Activated CD4-positive, alpha-beta T cell treated with anti-CD3 and anti-CD28 coated beads, Interleukin-2, Interleukin-6, amounts not matched to agents 100 ng/mL and 50 ng/mL, durations not matched to agents 16 hours and 8 hours (primary cell): Measurements from ENCODE around the gene OPCML.

ENCODE experiments used
- DNase-seq: peaks from one replicate; pipeline ENCODE4 v3.0.0-alpha.2; 2020

Gene OPCML

GRCh38 chr11:133406489-133406888, 125.8 kb downstream of the OPCML start:
- no peak for DNase-seq

DNA sequence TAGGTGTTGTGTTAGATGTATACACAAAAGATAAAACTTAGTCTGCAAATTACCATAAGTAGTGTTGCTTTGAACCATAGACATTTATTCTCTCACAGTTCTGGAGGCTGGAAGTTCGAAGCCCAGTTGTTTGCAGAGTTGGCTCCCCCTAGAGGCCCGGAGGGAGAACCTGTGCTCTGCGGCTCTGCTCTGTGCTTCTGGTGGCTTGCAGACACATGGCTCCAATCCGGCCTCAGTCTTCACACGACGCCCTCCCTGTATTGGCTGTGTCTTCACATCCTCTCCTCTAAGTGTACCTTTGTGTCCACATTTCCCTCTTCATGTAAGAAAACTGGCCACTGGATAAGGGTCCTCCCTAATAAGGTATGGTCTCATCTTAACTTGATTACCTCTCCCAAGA, 128.4 kb downstream of the OPCML start:
- peak; percentile 28 for DNase-seq

GRCh38 chr11:133402551-133402950, 129.8 kb downstream of the OPCML start:
- DNase-seq: no peak

DNA sequence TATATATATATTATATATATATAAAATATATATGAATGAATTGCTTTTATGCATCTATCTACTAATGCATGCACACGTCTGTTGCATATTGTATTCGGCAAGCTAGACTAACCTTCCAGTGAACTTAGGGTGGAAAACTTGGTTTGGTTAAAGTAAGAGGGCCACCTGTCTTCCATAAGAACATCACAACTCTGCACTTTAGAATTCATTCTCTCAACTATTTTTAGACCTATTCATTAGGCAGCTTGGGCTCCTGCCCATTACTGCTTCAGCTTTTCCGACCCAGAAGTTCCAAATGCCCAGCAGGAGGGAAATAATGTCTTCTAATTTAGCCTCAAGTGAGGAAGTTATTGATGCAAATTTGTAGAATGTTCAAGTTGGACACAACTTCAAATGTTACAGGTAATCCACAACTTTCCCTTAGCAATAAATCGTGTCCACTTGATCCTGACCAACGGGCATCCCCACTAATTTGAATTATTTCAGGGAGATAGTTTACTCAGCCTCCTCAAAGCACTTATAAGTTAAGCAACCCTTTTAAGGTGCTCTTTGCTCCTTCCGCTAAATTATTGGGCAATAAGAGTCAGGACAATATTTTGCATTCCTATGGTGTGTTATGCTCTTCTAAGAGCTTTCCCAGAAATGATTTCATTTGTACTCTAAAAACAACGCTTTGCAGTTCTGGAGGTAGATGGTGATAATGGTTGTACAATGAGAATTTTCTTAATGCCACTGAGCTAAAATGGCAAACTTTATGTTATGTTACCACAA, 132.3 kb downstream of the OPCML start:
- DNase-seq: no peak

- DNase-seq: no peak
Observed at GRCh38 chr11:133399294-133399693, 133.0 kb downstream of the OPCML start.

GRCh38 chr11:133390803-133391202, 141.5 kb downstream of the OPCML start:
- DNase-seq: no peak

GRCh38 chr11:133388975-133389568, 143.2 kb downstream of the OPCML start:
- no peak for DNase-seq

- no peak for DNase-seq
Observed at GRCh38 chr11:133388260-133388659, 144.0 kb downstream of the OPCML start.

GRCh38 chr11:133386852-133387251, 145.4 kb downstream of the OPCML start:
- DNase-seq: no peak

DNA sequence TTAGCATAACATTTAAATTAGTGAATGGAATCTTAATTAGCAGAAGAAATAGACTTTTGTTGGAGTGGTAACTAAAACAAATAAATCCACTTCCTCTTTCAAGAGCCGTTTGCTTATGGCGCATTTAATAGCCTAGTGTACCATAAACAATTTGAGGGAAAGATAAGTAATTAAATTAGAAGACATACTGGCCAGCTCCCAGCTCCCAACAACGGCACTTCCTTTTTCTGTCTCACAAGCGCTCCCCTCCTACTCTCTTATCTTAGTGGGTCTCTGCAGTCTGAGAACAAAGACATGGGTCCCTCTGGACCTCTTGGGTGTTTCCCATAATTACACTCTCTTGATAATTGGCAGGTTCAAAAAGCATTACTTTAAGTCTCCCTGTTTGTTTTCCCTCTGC, 146.0 kb downstream of the OPCML start:
- no peak for DNase-seq

DNA sequence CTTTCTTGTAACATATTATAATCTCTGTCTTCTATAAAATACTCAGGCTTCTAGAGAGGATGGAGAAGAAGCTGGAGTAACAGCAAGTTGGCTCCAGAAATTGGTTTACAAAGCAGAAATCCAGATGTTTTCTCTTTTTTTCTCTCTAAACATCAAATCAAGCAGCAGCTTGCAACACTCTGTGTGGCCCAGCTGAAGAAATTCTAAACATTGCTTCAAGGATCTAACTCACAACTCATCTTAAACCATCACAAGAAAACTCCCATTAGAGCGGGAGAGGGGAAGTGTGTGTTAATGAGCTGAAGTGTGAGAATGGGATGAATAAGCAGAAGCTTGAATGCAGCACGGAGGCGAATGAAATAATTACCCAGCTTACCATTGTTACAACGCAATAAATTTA, 146.5 kb downstream of the OPCML start:
- DNase-seq: no peak

DNA sequence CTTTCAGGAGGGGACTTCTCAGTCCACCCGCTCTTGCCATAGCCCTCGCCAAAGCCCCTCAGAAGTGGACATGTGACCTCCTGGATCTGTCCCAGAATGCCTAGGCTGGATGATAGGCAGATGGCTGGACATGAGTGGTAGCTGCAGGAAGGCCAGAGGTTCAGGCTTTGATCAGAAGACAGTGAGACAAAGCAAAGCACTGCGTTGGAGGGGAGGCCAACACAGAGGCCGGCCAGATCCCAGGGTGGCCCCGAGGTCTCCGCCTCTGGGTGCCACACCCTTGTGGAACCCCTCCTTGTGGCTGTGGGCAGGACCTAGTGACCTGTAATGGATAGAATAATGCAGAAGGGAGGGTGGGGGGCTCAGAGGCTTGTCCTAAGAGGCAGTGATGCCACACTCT, 147.6 kb downstream of the OPCML start:
- no peak for DNase-seq

- DNase-seq: no peak
Observed at GRCh38 chr11:133383689-133384088, 148.6 kb downstream of the OPCML start.

GRCh38 chr11:133383201-133383600, 149.1 kb downstream of the OPCML start:
- DNase-seq: no peak

GRCh38 chr11:133382131-133382812, 150.0 kb downstream of the OPCML start:
- no peak for DNase-seq

DNA sequence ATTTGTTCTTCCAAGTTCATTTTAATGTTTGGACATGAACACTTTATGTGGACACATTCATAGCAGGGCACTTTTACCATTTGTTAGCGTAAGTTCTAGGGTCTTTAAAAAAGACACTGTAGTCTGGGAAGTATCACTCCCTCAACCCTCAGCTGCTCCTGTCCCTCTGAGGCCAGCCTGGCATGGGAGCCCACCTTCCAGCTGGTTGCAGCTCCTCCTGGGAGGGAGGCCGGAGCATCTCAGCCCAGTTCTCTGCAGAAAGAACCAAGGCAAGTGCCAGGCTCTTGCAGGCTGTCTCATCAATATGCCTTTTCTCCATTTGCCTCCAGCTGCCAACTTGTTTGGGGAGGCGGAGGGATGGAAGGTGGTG, 150.6 kb downstream of the OPCML start:
- DNase-seq: no peak

GRCh38 chr11:133366147-133366546, 166.2 kb downstream of the OPCML start:
- DNase-seq: no peak

- no peak for DNase-seq
Observed at GRCh38 chr11:133362916-133363315, 169.4 kb downstream of the OPCML start.

GRCh38 chr11:133362156-133362555, 170.1 kb downstream of the OPCML start:
- no peak for DNase-seq

DNA sequence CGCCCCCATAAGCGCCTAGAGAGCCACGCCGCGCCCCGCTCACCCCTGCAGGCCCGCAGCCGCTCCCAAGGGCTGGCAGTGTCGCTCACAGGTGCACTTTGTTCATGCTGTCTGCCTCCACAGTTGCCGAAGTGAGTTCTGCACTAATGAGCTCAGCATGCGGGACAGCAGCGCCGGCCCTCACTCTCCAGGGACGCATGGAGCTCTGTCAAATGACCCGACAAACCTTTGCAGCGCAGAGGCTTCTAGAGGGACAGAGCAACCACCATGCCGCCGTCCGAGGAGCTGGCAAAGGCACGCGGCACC, 170.7 kb downstream of the OPCML start:
- DNase-seq: no peak

DNA sequence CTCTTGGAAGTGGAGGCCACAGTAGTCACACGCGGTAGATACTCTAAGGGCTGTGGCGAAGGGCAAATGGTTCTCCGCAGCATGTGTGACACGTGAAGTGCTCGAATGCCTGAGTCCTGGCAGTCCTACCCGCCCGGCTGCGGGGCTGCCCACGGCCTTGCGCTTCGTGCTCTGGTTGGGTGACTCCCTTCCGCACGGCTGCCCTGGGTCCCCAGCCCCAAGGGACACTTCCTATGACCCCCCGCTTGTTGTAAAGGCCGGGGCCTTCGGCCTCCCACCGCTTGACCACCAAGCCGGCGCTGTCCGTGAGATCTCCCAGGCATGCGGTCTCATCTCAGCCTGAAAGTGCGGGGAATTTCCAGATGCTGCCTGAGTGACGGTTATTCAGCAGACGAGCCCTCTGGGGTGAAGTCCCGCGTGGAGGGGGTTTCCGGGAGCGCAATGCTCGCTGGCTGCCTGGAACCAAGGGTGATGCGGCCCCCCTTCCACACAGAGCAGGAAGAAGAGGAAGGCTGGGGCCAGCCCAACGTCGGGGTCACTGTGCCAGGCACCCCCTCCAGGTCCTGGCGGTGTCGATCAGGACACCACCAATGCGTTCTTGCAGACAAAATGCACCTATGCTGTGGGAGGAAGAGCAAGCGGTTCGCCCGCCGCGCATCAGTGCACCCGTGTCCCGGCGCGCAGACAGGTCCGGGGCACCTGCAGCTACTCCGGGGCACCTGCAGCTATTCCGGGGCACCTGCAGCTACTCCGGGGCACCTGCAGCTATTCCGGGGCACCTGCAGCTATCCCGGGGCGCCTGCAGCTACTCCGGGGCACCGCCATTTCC, 171.2 kb downstream of the OPCML start:
- no peak for DNase-seq

- DNase-seq: no peak
Observed at GRCh38 chr11:133355095-133355494, 177.2 kb downstream of the OPCML start.

GRCh38 chr11:133354069-133354468, 178.2 kb downstream of the OPCML start:
- DNase-seq: no peak

GRCh38 chr11:133350045-133350444, 182.3 kb downstream of the OPCML start:
- no peak for DNase-seq
